HFF-Myc (cell line): ENCODE data around the gene HDAC8.

Experiments
- DNase-seq: peaks from one replicate; pipeline ENCODE4 v3.0.0-alpha.2; 2011; ENCODE audit warnings: low read depth; ENCODE audit errors: extremely low read depth
- H3K4me3 ChIP-seq: replicated peaks from 2 replicates; pipeline ENCODE4 v1.5.1; 2011; ENCODE audit warnings: low read depth, mild to moderate bottlenecking, control low read depth, low read length
- TF ChIP-seq, protein P1 (sequence below): IDR thresholded peaks from 2 replicates; pipeline ENCODE4 v1.5.1; 2012; ENCODE audit warnings: mild to moderate bottlenecking, low read depth, low read length, control low read depth; ENCODE audit errors: missing control alignments

HDAC8 gene

DNA sequence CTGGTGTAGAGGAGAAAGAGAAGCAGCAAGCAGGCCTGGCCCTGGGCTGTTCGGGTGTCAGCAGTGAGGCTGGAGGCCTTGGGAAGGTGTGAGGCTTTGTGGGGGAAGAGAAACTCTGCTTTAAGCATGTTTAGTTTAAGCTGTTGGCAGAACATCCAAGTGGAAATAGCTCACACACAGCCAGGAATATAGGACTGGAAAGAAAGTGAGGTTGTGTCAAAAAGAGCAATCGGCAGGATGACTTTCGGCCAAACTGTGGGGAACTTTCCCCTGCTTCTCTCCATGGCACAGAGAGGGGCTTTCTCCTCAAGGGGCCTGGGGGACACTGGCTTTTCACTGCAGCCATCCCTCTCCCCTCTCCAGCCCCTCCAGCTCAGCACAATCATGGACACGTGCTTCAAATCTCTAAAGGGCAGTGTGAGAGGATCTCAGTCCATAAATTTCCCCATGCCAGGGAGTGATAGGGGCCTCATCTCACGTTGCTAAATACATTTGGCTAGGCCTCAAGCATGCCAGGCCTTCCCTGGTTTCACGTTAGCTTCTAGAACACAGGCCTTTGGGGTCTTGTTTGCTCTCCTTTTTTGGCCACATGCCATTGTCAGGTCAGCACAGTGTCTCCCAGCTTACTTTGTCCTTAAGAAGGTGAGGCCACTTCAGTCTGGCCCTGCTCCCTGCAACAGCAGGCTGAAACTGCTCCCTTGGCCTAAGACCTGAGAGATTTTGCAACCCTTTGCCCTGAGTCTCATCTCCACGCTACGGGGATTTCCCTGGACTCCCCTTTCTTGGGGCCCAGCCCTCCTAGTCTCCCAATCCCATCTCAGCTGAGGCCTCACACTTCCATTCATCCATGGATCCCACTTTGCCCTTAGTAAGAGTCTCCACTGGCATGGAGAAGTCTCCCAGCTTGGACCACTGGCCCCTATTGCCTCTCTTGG, 258.7 kb downstream of the HDAC8 start:
- TF ChIP-seq, protein P1, sequence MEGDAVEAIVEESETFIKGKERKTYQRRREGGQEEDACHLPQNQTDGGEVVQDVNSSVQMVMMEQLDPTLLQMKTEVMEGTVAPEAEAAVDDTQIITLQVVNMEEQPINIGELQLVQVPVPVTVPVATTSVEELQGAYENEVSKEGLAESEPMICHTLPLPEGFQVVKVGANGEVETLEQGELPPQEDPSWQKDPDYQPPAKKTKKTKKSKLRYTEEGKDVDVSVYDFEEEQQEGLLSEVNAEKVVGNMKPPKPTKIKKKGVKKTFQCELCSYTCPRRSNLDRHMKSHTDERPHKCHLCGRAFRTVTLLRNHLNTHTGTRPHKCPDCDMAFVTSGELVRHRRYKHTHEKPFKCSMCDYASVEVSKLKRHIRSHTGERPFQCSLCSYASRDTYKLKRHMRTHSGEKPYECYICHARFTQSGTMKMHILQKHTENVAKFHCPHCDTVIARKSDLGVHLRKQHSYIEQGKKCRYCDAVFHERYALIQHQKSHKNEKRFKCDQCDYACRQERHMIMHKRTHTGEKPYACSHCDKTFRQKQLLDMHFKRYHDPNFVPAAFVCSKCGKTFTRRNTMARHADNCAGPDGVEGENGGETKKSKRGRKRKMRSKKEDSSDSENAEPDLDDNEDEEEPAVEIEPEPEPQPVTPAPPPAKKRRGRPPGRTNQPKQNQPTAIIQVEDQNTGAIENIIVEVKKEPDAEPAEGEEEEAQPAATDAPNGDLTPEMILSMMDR: no peak
- no peak for DNase-seq
- no peak overlapping the region for H3K4me3 ChIP-seq

DNA sequence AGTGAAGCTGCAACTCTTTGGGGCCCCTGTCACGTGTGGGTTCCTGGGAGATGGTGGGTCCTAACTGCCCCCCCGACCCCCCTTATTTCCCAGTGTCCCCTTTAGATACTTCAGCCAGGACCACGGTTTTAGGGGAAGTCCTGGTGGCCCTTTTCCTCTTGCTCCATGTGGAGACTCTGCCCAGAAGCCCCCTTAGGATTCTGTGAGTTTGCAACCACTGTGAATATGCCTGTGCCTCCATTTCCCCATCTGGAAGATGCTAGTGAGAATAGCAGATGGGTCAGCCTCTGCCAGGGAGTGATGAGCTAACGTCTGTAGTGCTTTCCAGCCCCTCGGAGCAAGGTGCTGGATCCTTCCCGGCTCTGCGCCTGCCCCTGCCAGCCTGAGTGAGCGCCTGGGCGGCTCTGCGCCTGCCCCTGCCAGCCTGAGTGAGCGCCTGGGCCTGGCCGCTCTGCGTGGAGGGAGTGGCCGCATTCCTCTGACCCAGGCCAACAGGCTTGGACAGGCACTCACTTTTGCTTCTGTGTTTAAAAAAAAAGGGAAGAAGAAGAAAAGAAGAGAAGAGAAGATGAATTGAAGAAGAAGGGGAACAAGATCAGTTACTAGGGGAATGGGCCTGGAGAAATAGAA, 260.2 kb downstream of the HDAC8 start:
- TF ChIP-seq, protein P1: no peak
- DNase-seq: no peak
- H3K4me3 ChIP-seq: no peak overlapping the region

DNA sequence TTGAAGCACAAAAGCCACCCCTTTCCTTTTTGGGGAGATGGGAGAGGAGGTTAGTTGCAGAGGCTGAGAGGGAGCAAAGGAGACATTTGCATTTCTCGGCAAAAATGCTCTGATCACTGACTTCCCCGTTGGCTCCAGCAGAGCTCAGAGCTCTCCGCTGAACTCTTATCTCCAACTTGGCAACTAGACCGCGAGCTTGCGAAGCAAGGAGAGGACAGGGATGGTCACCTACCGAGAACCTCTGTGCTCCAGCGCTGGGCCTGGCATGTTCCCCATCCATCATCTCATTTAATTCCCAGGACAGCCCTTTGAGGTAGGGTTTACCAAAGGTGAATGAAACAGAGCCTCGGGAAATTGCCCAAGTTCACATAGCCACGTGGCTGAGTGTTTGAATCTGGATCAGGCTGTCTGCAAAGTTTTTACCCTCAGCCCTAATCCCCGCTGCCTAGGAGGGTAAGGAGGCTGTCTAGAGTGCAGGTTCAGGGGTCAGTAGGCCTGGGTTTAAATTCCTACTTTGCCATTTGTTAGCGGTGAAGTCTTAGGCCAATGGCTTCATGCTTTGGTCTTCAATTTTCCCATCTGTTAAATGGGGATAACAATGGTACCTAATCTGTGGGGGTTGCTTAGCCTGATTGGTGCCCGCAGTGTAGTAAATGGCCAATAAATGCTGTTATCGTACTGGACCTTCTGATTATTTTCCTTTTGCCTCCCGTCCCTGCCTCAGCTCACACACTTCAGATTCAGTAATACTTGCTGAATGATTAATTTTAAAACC, 263.2 kb downstream of the HDAC8 start:
- DNase-seq: no peak
- H3K4me3 ChIP-seq: no peak overlapping the region
- TF ChIP-seq, protein P1: no peak

DNA sequence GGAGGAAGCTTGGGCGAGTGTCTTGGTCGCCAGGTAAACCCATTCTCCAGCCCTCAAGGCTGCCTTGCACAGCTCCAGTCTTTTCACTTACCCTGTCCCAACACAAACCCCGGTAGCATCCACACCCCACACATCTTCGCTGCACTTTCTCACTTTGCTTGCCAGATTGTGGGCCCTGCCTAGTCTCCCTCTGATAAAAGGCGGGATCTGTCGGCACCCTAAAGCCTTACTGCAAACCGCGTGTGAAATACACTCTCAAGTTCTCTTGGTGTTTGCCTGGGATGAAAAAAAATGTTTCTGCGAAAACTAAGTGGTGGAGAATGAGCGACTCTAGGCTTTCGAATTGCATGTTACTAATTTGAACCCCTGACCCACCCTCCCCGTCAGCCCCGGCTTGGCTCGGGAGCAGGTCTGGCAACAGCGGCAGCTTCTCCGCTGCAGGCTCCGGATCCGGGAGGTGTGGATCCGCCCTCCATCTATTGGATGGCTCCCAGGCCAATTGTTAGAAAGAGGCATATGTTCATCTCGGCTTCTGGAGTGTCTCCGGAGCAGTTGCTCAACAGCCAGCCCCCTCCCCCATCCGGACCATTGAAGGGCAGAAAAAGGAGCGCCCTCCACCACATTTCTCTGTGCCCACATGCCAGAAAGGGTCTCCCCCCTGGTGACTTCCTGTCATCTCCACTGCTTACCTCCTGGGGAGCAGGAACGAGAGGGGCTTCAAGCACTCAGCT, 263.9 kb downstream of the HDAC8 start:
- TF ChIP-seq, protein P1: no peak
- no peak for DNase-seq
- no peak overlapping the region for H3K4me3 ChIP-seq

DNA sequence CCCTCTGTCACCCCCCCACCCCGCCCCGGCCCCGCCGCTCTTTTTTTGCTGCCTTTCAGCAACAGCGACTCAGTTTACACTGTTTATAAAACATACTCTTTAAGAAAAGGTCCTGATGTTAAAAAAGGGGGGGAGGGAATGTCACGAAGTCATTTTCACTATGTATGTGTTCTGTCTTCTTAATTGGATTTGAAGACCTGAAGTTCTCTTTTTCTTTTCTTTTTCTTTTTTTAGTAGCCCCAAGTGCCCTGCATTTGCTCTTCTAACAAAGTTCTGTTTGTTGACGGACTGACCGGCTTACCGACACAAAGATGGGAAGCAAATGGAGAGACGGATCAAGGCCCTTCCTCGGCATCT, 264.5 kb downstream of the HDAC8 start:
- TF ChIP-seq, protein P1: no peak
- DNase-seq: no peak
- no peak overlapping the region for H3K4me3 ChIP-seq

DNA sequence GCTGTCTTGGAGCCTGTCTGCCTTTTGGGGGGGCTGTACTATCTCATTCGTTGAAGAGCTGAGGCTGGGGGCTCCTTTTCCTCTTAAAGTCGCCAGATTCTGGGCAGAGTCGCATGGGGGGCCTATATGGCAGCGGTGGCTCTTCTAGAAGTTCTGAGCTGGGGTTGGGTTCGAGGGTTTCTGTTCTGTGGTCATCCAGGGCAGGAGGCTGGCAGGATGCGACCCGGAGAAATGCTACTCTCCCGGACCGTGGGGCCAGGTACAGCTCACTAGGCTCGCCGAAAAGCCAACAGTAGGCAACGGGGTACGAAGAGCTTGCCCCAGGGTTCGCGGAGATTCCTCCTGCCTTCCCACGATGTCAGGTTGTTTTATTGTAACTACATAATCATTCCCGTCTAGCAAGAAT, 265.0 kb downstream of the HDAC8 start:
- no peak overlapping the region; the same call in 1 of the 2 replicates for H3K4me3 ChIP-seq
- TF ChIP-seq, protein P1: no peak

More for the DNA sequence above, 265.0 kb downstream of the HDAC8 start:
- no peak for DNase-seq
